ENCODE measurements around the gene DYNC1I1. TPM values are rescaled to one million over a fixed set of nuclear protein-coding genes. Genes with fewer than 3 reads are reported as not detected.

The DYNC1I1 gene
- total and polyA plus RNA-seq, 4 donors, result 0.28 to 0.67 (median 0.39) TPM

DNA sequence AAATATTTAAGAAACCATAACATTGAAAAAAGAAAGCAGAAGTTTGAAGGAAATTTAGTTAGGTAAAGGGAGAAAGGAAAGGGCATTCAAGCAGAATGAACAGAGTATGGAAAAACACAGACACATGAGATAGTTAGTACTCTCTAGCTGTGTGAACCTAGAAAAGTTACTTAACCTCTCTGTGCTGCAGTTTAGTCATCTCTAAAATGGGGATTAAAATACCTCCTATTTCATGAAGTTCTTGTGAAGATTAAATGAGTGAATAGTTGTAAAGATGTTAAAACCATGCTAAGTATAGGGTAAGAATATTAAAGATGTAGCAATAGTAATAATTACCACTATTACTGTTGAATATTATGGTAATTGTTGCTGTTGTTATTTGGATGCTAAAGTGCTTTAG is 279.9 kb downstream of the DYNC1I1 start:
- Histone ChIP-seq H3K4me1 (ENCODE audit: control insufficient read depth in 4 of 4, insufficient read depth in 4 of 4, low read length in 3 of 4) (no peaks in the 10 kb centered on the region), H3K27ac (ENCODE audit: low read depth in 1 of 2, low read length in 2 of 2) (no peak overlapping the region)

GRCh38 chr7:96052860-96053470 is 280.6 kb downstream of the DYNC1I1 start:
- no peaks in the 10 kb centered on the region for H3K9me3 ChIP-seq (ENCODE audit: control insufficient read depth in 4 of 4, low read length in 3 of 4)
- no peak overlapping the region for H3K4me3 ChIP-seq (ENCODE audit: low read depth in 1 of 3, low read length in 3 of 3)
- no peak for DNase-seq (ENCODE audit: low spot score)
- no peak overlapping the region for H3K9ac ChIP-seq (ENCODE audit: low read depth in 1 of 2, low read length in 2 of 2)
- H3K4me1 ChIP-seq (ENCODE audit: control insufficient read depth in 4 of 4, insufficient read depth in 4 of 4, low read length in 3 of 4), result no peaks in the 10 kb centered on the region
- TF ChIP-seq REST (IDR thresholded peaks at IDR 0.05) (no peak), HNF4G (IDR thresholded peaks at IDR 0.05) (no peak), RAD21 (IDR thresholded peaks at IDR 0.05) (no peak), TAF1 (conservative IDR thresholded peaks at IDR 0.05) (no peak), SP1 (IDR thresholded peaks at IDR 0.05) (no peak), FOXA1 (IDR thresholded peaks at IDR 0.05) (no peak), HNF4A (conservative IDR thresholded peaks at IDR 0.05) (no peak), GABPA (IDR thresholded peaks at IDR 0.05 in 1 of 2, conservative IDR thresholded peaks at IDR 0.05 in 1 of 2) (no peak), EGR1 (IDR thresholded peaks at IDR 0.05; ENCODE audit: low read depth in 2 of 2) (no peak)
- TF ChIP-seq, protein P1, sequence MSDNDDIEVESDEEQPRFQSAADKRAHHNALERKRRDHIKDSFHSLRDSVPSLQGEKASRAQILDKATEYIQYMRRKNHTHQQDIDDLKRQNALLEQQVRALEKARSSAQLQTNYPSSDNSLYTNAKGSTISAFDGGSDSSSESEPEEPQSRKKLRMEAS (IDR thresholded peaks at IDR 0.05), result no peak
- 79% methylated on average over 4 of the region's 4 CpGs for WGBS
- no peaks in the 10 kb centered on the region for H3K27me3 ChIP-seq (ENCODE audit: control insufficient read depth in 4 of 4, insufficient read depth in 4 of 4, low read length in 3 of 4)
- no peak overlapping the region for H3K27ac ChIP-seq (ENCODE audit: low read depth in 1 of 2, low read length in 2 of 2)
- no peaks in the 10 kb centered on the region for H3K36me3 ChIP-seq (ENCODE audit: control insufficient read depth in 4 of 4, insufficient read depth in 3 of 4, low read depth in 1 of 4, low read length in 3 of 4)

More for the DNA sequence above, 279.9 kb downstream of the DYNC1I1 start:
- TF ChIP-seq SP1 (IDR thresholded peaks at IDR 0.05), result no peak
- TF ChIP-seq CTCF (IDR thresholded peaks at IDR 0.05; ENCODE audit: low read depth, low read length, missing input control), result no peak
- TF ChIP-seq JUND (IDR thresholded peaks at IDR 0.05), result no peak
- no peak for TF ChIP-seq YY1 (IDR thresholded peaks at IDR 0.05)
- no peak for TF ChIP-seq GABPA (IDR thresholded peaks at IDR 0.05 in 1 of 2, conservative IDR thresholded peaks at IDR 0.05 in 1 of 2)
- TF ChIP-seq TAF1 (conservative IDR thresholded peaks at IDR 0.05), result no peak
- no peaks in the 10 kb centered on the region for H3K27me3 ChIP-seq (ENCODE audit: control insufficient read depth in 4 of 4, insufficient read depth in 4 of 4, low read length in 3 of 4)
- H3K36me3 ChIP-seq (ENCODE audit: control insufficient read depth in 4 of 4, insufficient read depth in 3 of 4, low read depth in 1 of 4, low read length in 3 of 4), result no peaks in the 10 kb centered on the region
- no peak overlapping the region for H3K4me3 ChIP-seq (ENCODE audit: low read depth in 1 of 3, low read length in 3 of 3)
- H3K9ac ChIP-seq (ENCODE audit: low read depth in 1 of 2, low read length in 2 of 2), result no peak overlapping the region
- no peak for DNase-seq (ENCODE audit: low spot score)
- no peaks in the 10 kb centered on the region for H3K9me3 ChIP-seq (ENCODE audit: control insufficient read depth in 4 of 4, low read length in 3 of 4)
